AML-193 (cell line): ENCODE measurements around the gene KCNMA1.

Experiments used
- DNase-seq, 2 experiments: peaks; one replicate each; lab custom pipeline; 2025; lab: John Stamatoyannopoulos, UW

KCNMA1 gene

DNA sequence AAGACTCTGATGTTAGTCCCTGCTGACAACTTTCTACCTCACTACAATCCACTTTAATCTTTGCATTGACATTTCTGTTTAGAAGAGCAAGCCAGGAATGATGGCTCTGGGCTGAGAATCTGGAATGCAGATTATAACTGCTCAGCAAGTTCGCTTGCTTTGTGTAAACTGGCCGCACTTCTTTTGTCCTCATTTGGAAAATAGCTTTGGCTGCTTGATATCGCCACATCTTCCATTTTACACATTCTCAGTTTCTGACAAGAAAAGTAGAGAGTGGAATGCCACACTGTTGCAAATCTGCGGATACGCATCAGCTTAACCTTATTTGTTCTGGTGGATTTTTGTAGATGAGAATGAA, 429.8 kb downstream of the KCNMA1 start:
- DNase-seq, result no peak

DNA sequence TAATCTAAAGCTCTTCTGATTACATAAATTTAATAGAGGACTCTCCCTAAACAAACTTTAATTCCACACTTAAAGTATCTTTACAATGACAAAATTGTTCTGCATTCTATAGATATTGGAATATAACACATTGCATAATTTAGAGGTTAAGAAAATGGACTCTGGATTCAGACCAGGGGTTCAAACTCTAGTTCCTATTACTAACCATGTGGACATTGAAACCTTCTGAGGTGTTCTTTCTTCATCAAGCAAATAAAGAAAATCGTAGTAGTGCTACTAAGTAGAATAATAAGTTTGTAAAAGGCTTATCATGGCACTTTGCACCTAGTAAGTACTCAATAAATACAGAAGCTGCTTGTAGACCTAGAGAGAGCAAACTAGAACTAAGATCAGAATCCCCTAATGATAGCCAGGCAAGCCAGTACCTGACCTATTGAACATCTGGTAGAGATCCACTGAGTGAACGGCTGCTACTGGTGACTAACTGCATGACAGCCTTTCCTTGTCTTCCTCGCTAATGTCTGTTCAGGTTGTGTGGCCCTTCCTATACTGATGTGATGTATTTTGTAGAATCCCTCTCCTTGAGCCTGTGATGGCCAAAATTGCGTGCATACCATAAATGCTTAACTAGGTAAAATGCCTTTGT, 430.3 kb downstream of the KCNMA1 start:
- DNase-seq, result no peak

DNA sequence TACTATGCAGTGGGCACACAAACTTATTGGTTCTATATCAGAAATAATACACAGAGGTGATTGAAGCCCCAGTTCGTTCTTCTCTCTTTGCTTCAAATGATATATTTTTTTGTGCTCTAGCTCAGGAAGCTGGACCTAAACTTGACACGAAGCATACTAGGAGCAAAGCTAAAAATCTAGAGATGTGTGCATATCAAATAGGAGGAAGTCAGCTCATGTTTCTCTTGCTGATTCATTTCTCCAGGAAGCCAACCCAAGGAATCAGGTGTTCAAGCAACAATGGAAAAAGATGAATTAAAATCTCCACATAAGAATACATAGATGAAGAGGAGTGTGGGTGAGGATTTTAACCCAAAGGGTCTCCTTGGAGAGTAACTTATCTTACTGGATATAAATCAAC, 432.5 kb downstream of the KCNMA1 start:
- no peak for DNase-seq

DNA sequence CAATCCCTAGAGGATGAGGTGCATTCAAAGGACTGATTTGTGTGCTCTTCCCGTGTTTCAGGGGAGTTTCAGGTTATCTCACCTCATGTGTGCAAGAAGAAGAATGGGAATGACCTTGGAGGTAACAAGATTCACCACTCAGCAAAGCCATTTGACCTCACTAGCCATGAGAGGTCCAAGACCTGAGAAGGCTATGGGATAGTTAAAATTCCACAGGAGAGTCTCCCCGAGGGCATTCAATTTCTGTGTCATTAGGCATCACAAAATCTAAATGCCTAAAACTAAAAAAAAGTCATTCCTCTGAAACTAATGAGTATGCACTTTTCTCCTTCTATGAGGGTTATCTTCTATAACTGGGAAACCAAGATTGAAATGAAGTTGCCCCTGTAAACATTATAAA, 433.4 kb downstream of the KCNMA1 start:
- DNase-seq, result no peak

DNA sequence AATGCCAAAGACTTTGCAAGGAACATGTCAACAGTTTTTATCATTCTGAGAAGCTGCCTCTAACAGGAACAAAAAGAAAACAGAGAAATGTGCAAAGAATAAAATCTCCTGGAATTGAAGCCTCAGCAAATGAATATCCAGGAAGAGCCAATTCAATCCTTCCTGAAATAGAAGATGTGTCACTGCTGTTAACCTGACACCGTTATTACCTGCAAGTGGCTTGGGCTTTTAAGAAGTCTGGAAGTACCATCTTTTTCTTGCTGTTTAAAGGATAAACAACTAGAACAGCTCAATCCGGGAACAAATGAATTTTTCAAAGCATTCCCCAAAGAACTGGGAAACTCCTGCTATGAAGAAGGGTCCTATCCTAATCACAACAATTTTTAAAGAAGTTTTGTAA, 434.8 kb downstream of the KCNMA1 start:
- DNase-seq, result no peak

DNA sequence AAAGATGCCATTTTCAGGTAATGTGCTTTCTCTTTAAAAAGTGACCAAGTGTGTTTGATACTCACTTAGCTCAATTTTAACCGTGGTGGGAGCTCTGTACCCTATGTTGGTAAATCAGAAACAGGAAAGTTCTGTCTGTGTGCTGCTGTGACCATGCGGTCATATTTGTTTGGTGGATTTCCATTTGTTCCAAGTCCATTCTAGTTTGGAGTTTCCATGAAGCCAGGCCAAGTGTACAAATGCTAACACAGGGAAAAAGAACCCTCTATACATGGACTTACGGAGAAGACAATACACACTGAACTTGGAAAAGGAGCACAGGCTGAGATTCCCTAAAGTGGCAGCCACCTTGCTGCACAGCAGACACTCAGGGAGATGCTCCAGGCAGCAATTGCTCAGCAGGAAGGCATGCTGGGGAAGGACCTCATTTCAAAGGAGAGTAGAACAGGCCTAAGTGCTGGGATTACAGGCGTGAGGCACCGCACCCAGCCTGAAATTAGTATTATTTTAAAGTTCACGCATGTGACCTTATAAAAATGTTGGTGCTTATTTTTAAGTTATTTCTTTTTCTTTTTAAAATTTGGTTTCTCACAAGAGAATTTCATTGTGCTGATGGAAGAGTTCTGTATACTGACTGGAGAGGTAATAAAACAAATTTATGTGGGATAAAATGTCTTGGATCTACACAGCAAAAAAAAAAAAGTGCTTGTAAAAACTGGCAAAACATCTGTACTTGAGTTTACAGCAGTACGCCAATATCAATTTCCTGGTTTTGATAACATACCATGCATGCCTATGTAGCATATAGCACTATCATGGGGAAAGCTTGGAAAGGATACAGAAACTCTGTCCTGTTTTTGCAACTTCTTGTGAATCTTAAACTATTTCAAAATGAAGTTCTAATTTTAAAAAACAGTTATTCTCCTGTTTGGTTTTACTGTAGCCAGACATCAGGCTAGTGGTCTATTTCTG, 436.2 kb downstream of the KCNMA1 start:
- no peak for DNase-seq

DNA sequence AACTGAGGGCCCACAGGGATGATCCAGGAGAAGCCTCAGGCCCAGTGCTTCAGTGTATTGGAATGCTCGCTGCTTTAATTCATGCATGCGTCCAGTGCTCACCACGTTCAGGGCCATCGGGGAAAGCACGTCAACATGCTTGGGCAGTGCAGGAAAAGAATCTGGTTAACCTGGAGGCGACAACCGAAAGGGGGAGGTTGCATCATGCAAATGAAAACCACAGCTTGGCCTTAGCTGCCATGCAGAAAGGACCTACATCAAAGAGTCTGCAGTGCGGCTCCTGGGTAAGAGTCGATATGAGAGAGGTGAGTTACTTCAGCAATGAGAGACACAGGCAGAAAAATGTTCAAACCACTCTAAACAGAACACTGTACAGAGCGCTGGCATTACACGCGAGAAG, 440.1 kb downstream of the KCNMA1 start:
- no peak for DNase-seq

DNA sequence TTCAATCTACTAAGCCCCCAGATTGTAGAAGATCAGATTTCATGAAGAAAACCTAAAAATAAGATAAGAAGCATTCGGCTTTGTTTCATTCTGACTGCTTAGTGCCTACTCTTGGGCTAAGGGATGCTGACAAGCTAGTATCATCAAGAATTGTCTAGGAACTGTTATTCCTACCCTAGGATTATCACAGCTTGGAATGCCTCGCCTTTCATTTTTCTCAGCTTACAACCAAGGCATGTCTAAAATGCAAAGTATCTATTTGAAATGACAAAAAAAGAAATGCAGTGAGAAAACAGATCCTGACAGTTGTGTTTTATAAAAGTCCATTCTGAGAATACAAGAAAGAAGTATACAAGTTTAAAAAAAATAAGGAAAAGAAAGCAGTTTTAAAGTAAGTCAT, 441.0 kb downstream of the KCNMA1 start:
- no peak for DNase-seq

DNA sequence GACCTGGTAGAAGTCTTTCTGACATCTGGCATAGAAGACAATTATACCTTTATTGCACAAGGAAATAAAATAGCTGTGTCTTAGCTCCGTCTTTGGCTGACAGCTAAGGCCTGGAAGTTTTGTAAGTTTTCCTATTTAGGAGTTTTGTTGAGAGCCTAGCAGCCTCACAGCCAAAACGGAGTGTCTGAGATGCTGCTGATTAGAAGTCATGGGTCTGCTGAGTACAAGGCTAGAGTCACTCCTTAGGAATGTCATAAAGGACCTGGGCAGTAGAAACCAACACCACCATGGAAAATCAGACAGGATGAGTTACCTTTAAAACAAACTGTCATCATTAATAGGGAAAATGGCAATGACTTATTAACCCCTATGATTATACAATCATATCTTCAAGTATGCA, 442.5 kb downstream of the KCNMA1 start:
- DNase-seq, result no peak

DNA sequence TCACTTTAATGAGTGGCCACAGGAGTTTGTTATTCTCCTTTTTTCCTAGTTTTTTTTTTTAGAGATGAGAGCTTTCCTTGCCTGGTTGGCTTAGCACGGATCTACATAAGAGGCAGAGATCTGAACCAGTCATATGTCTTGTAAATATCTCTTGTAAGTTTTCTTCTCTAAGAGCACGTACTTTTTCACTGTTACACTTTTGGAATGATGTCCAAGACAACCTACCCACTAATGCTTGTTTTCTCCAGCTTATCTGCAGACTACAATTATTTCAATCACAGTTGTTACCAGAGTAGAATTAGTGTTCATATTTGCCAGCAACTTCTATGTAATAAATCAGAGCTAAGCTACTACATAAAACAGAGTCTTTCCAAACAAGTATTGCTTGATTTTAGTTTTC, 444.6 kb downstream of the KCNMA1 start:
- DNase-seq, result no peak

DNA sequence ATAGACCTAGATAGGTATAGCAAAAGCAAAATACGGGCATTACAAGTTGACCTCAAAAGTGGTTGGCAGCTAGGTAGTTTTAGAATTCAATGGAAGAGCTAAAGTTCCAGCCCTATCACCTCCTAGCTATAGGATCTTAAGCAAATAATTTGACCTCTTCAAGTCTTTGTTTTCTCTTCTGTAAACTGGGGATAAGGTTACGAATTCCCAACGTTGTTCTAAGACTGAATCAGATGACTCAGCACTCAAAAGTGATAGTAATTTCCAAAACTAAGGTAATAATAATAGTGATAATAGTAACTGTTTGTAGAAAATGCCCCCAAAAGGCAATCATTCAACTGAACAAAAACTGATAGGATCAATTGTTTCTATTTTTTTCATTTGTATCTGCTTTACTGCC, 445.2 kb downstream of the KCNMA1 start:
- no peak for DNase-seq

DNA sequence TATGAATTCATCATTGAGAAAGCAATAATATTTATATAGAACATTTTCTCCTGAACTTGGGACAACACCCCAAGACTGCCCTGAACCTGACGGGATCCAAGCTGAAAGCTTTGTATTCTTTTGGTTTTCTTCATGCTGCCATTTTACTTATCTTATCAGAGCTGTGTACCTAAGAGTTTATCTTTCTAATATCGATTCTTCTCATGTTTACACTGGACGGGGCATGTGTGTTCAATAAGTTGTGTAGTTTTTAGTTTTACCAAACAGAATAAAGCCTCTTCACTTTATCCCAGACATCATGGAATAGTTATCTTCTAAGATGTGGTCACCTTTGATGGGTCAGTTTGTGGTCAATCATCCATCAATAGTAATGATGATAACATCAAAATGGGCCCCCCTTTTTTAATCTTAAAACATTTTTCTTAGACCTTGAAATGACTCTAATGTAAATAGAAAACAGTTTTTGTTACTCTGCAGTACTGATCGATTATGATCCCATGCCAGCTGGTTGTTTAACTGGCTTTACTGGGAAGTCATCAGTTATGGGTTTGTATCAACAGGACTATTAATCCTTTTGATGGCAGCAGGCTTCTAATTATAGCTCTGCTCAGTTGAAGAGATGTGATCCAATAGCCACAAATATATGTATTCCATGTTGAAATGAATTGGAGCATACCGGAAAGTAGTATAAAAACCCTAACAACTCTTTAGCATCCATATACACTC, 446.1 kb downstream of the KCNMA1 start:
- no peak for DNase-seq

DNA sequence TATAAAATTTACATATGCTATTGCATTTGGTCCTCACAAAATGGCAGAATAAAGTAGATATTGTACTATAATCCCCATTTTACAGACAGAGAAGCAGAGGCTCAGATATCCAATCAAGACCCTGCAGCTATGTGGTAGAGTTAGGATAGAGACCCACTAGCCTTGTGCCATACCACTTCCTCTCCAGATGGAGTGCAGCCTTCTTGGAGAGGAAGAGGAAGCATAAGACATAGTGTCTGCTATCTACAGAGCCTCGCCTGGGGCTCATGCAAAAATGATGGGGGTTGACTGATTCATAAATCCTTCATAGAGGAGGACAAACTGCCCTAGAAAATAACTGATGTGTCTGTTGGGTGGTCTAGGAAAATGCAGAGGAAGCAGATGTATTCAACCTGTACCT, 447.3 kb downstream of the KCNMA1 start:
- DNase-seq, result no peak

DNA sequence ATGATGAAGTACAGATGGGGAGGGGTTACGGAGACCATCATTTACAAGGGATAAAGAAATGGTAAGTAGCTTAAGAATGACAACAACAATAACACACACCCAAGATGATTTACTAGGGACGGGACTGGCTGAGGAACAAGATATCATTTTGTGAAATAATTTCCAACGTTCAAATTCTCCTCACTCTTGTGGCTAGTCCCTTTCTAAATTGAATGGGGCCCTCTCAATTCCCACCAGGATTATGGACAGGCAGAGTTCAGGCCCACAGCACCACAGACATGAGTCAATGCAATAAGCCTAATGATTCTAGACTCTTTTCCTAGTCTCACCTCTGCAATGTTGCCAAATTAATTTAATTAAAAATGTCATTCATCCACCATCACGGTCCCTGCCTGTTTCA, 448.1 kb downstream of the KCNMA1 start:
- DNase-seq, result no peak

DNA sequence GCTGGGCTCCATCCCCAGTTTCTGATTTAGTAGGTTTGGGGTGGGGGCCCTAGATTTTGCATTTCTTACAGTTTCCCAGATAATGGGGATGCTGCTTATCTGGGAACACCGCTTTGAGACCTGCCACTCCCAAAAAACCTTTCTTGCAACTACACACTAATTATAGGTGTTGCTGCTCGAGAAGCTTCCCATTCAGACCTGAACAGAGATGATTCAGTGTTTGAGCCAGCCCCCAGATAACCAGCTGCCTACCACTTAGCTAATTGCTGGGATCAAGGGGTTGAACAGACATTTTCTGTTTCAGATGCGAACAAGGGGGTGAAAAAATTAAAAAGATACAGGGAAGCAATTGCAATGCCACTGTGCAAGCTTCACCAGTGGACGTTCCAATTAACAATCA, 448.5 kb downstream of the KCNMA1 start:
- no peak for DNase-seq

DNA sequence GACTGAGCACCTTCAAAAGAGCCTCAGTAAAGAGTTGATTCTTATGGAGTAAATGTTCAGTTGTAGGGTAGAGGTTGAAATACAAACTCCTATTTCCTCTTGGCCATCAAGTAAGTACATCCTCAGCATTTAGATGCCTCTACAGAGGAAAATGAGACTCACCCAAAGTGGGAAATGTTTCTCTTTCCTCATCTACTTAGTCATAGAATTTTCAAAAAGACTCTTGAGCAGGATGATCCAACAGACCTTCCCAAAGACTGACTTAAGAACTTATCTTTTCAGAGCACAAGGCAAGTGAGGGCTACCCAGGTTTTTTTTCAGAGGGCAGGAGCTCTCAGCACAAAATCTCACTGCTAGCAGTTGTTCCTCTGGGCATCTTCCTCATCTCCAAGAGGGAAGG, 449.1 kb downstream of the KCNMA1 start:
- DNase-seq, result no peak

DNA sequence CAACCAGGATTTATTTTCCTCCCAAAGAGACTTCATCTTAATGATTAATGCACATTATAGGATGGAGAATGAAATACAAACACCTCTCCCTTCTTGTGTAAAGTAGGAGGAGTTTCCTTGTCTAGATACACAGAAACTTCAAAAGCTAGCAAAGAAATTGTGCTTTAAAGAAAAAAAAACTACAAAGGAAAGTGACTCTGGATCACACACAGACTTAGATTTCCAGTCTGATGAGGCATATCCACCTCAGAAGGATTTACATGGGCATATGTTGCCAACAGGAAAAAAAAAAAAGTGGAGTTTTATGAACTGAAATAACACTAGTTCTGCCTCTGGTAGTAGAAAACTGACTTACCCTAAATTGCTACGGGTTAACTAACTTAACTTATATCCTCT, 449.6 kb downstream of the KCNMA1 start:
- no peak for DNase-seq

DNA sequence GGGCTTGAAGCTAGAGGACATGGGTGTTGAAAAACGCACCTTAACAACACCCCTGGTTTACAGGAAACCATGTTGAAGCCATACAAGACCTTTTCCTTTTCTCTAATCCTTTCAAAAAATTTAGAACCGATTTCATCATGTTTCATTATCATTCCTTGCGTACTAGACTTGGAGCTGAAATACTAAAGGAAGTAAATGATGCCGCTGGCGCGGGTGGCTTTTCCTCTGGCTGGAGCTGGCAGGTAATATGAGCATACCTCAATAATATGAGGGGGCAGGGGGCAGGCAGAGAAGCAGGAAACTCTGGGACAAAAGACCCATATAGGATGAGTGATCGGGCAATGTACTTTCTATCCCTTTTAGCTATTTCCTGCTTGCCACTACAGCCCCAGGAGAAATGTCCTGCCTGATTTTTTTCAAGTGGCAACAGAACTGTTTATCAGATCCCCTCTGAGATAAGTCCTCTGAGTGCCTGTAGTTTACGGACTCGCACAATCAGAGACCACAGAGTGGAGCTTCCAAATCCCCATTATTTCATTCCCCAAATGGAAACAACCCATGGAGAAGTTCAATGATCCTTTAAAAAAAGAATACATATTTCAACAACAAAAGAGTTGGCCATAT, 450.1 kb downstream of the KCNMA1 start:
- no peak for DNase-seq

DNA sequence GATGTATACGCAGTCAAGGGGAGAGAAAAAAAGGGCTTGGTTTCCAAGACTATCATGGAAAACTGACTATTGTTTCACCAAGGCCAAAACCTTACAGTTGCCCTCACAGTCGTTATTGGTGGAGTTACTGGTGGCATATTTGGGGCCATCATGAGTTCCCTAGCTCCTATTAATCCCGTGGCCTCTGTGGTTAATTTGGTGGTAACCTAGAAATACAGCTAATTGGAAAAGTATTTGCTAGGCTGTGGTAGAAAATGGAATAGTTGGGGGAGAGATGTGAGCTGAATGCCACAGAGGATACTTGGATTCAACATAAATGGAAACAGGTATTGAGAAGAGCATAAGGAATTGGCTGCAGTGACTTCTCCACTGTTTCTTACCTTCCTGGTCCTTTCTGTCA, 450.7 kb downstream of the KCNMA1 start:
- no peak for DNase-seq

DNA sequence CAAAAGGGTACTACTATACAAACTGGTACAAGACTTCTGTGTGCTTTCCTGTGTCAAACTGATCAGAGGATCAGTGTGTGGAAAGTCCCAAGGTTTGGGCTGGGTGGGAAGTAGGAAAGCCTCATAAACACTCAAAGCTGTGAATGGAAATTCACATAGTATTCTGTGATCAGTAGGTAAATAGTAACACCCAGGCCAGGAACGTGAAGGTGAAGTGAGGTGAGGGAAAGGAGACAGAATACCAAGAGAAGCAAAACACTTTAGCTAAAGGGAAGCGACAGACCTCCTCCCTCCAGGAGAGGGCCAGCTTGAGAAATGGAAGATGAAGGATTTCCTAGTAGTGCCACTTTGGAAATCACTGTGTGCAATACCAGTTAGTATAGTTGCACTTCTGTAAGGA, 451.9 kb downstream of the KCNMA1 start:
- DNase-seq, result no peak

DNA sequence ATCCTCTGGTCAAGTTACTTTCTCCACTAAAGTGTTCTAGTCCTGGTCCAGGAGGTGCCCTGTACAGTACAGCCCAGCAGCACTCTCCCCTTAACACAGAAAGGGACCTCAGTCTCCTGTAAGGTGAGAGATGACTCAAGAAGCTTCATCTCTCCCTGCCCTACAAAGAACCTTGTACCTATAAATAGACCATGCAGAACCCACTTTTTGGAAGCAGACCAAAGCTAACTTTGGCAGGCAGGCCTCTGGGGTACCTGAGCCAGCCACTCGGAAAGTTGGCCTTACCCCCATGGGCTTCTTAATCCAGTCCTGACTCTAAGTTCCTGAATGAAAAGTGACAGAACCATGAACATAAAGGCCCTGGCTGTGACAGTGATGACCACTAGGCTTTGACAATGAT, 454.8 kb downstream of the KCNMA1 start:
- no peak for DNase-seq

DNA sequence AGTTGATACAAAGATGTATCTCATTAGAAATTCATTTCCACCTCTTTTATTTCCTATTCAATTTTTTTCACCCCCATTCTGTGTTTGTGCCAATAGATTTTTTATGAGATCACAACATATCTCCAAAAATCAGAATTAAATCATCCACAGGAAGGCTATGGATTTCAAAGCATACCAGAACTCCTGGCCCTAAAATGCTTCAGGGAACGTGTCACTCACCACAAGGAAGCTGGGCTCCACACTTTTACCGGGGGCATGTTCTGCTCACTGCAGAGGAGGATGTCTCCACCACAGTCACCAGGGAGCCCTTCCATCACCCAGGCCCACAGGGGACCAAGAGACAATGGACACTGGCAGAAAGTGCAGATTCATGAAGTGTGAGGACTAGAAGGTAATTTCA, 456.8 kb downstream of the KCNMA1 start:
- DNase-seq, result no peak

DNA sequence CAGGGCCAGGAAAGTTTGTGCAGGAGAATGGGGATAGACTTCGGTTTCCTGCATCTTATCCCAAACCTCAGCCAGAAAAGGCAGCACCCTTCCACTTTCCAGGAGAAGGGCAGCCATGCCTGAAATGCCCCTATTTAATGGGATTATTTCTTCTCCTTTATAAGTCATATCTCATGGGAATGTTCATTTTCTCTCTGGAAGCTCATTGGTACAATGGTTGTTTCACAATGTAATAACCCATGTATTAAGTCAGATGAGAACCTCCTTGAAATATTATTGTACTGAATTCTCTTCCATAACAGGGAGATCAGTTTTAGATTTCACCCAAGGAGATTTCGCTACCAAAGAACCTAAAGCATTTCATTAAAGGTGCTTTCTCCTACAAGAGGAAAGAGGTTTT, 457.5 kb downstream of the KCNMA1 start:
- DNase-seq, result no peak
